NK-92 (cell line): ENCODE measurements around the gene TMPRSS9.
"Not testable (repeated sequence)": the region's sequence is repeated elsewhere in the genome, so short reads cannot be mapped to it uniquely, and the experiment has no call there.

Experiments used
- DNase-seq: peaks from one replicate; lab custom pipeline; 2025; ENCODE audit not compliant: unreplicated experiment; lab: John Stamatoyannopoulos, UW

Gene TMPRSS9

DNA sequence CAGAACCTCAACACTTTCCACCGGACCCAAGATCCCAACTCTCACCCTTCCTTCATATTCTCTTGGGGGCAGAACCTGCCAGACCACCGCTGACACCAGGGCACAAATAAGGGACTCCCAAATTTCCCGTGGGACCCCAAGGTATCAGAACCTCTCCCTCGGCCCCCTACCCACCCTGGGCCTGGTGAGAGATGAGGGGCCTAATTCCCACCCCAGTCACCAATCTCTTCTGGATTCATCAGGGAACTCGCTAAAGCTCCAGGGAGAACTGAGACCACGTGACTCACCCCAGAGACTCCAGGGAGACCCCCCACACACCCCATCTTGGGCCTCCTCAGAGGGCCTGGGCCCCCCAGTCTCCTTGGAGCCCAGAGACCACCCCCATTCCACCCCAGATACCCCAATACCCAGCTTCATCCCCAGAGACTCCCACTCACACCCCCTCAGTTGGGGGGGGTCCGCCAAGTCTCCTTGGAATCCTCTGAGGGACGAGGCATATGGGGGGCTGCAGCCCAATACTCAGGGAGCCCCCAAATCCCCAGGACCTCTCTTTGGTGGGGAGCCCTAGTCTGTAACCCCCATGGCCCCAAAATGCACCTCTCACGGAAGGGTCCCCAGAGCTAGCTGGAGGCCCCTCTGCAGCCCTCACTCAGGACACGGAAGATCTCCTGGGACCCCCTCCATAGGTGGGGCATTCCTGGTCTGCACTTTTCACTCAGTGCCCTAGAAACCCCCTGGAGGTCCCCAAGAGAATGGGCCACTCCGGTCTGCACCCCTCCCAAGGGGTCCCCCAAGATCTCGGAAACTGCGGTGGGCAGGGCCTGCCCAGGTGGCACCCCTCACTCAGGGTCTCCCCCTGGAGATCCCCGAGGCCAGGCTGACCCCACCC lies 95.1 kb downstream of the TMPRSS9 start:
- DNase-seq: no peak

DNA sequence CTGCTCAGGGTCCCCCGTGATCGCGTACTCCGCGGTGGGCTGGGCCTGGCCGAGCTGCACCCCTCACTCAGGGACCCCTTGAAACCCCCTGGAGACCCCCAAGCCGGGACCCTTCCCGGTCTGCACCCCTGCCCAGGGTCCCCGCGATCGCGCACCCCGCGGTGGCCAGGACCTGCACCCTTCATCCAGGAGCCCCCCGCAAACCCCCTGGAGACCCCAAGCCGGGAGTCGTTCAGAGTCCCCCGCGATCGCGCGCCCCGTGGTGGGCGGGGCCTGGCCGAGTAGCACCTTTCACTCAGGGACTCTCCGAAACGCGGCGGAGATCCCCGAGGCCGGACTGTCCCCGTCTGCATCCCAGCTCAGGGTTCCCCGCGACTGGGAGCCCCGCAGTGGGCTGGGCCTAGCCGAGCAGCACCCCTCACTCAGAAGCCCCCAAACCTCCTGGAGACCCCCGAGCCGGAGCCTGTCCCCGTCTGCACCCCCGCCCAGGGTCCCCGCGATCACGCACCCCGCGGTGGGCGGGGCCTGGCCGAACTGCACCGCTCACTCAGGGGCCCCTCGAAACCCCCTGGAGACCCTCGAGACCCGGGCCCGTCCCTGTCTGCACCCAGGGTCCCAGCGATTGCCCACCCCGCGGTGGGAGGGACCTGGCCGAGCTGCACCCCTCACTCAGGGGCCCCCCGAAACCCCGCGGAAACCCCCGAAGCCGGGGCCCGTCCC lies 95.9 kb downstream of the TMPRSS9 start:
- no peak for DNase-seq

DNA sequence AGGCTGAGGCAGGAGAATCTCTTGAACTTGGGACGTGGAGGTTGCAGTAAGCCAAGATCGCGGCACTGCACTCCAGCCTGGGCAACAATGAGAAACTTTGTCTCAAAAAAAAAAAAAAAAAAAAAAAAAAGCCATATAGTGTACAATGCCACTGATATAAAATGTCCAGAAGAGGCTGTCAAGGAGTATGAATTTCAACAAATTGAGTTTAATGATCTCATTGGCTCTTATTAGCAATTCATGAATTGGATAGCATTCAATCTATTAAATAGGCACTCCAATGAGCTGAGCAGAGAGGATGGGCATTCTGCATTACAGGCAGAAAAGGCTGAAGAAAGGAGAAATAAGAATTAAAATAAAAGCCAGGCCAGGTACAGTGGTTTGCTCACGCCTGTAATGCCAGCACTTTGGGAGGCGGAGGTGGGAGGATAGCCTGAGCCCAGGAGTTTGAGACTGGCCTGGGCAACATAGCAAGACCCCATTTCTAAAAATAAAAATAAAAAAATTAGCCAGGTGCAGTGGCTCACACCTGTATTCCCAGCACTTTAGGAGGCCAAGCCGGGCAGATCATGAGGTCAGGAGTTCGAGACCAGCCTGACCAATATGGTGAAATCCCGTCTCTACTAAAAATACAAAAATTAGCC lies 97.5 kb downstream of the TMPRSS9 start:
- DNase-seq: no peak

DNA sequence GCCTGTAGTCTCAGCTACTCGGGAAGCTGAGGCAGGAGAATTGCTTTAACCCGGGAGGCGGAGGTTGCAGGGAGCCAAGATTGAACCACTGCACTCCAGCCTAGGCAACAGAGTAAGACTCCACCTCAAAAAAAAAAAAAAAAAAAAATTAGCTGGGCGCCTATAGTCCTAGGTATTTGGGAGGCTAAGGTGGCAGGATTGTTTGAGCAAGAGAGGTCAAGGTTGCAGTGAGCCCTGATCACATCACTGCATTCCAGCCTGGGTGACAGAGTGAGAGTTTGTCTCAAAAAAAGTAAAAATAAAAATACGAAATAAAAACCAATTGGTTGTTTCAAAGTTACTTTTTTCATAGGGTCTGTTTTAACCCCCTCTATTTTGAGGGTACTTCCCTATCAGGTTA lies 98.0 kb downstream of the TMPRSS9 start:
- no peak for DNase-seq

DNA sequence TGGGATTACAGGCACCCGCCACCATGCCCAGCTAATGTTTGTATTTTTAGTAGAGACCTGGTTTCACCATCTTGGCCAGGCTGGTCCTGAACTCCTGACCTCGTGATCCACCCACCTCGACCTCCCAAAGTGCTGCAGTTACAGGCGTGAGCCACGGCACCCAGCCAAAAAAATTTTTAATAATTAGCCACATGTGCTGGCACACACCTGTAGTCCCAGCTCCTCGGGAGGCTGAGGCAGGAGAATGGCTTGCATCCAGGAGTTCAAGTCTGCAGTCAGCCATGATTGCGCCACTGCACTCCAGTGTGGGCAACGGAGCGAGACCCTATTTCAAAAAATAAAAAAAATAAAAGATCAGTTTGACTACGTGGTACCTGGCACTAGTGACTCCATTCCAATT lies 98.7 kb downstream of the TMPRSS9 start:
- not testable (repeated sequence) for DNase-seq

DNA sequence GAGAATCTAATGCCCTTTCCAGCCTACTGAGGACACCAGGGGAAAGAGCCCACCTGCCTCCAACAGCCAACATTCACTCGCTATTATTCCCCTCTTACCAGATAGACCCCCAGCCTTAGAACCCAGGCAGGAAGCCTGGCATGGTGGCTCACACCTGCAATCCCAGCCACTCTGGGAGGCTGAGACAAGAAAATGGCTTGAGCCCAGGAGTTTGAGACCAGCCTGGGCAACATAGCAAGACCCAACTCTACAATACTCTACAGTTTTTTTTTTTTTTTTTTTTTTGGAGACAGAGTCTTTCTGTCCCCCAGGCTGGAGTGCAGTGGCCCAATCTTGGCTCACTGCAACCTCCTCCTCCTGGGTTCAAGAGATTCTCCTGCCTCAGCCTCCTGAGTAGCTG lies 100.2 kb downstream of the TMPRSS9 start:
- no peak for DNase-seq

DNA sequence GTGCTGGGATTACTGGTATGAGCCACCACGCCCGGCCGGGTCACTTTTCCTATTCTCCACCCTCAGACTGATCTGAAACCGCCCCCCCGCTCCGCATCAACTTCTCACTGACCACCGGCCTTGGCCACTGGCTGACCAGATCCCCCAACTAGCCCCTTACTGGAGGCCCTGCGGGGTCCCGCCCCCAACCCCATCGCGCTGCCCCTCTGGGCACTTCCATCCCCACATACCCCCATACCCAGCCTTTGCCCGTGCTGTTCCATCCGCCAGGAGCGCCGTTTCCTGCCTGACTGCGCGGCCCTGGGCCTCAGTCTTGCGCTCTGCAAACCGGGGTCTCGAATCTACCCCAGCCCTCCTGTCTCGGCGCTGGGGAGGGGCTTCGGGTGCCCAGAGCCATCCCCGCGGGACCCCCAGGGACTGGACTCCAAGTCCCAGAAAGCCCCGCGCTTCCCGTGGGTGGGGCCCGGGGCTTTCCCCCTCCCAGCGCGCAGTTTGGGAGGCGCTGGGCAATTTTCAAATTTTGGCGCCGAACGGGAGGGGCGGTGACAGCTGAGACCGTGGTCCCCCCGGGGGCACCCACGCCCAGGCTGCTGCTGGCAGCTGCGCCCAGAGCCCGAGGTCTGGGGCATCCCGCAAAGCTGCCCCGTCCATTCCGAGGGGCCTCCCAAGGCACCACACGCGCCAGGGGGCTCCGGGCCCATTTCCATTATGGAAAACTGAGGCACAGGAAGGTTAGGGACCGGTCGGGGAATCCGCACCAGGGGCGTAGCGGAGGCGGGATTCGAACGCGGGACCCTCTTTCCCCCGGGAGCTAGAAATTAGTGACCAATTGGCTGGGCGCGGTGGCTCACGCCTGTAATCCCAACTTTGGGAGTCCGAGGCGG lies 101.9 kb downstream of the TMPRSS9 start:
- no peak for DNase-seq

DNA sequence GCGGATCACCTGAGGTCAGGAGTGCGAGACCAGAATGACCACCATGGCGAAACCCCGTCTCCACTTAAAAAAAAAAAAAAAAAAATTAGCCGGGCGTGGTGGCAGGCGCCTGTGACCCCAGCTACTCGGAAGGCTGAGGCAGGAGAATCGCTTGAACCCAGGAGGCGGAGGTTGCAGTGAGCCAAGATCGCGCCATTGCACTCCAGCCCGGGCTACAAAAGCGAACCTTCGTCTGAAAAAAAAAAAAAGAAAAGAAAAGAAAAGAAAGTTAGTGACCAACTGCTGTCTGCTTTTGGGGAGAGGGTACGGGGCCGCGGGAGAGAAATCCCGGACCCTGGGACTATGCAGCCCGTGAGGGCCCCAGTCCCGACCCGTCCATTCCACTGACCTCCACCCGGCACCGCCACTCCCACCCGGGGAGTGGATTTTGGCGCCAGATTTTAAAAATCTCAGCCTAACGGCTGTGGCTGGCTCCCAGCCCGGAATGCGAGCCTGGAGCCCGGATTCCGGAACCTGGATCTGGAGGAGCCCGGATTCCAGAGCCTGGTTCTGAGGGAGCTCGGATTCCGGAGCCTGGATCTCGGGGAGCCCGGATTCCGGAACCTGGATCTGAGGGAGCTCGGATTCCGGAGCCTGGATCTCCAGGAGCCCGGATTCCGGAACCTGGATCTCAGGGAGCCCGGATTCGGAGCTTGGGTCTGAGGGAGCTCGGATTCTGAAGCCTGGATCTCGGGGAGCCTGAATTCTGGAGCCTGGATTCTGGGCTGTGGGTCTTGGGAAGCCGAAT lies 102.8 kb downstream of the TMPRSS9 start:
- no peak for DNase-seq

DNA sequence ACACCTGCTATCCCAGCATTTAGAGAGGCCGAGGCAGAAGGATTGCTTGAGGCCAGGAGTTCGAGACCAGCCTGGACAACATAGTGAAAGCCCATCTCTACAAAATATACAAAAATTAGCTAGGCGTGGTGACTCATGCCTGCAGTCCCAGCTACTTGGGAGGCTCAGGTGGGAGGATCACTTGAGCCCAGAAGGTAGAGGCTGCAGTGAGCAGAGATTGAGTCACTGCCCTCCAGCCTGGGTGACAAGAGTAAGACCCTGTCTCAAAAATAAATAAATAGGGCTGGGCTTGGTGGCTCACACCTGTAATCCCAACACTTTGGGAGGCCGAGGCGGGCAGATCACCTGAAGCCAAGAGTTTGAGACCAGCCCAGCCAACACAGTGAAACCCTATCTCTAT lies 103.6 kb downstream of the TMPRSS9 start:
- DNase-seq: not testable (repeated sequence)

DNA sequence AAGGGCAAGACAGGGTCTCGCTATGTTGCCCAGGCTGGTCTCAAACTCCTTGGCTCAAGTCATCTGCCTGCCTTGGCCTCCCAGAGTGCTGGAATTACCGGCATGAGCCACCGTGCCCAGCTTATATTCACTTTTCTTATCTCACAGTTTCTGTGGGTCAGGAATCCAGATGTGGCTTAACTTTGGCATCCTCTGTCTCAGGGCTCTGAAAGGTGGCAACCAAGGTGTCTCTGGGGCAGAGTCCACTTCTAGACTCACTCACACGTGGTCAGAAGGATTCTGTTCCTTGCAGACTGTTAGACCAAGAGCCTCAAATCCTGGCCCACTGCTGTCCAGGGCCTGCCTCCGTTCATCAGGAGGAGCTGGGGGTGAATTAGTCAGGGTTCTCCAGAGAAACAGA lies 104.3 kb downstream of the TMPRSS9 start:
- no peak for DNase-seq

DNA sequence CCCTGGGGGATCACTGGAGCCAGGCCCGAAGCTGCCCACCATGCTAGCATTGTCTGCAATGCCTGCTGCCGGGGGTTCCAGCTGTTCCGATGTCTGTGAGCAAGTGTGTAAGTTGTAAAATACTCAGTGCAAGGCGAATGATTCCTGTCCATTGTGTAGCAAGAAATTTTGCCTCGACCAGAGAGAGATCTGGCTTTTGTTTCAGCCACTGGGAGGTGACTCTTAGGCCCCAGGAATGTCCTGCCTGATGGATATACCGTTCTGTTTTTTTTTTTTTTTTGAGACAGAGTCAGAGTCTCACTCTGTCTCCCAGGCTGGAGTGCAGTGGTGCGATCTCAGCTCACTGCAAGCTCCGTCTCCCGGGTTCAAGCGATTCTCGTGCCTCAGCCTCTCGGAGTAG lies 108.5 kb downstream of the TMPRSS9 start:
- DNase-seq: no peak

DNA sequence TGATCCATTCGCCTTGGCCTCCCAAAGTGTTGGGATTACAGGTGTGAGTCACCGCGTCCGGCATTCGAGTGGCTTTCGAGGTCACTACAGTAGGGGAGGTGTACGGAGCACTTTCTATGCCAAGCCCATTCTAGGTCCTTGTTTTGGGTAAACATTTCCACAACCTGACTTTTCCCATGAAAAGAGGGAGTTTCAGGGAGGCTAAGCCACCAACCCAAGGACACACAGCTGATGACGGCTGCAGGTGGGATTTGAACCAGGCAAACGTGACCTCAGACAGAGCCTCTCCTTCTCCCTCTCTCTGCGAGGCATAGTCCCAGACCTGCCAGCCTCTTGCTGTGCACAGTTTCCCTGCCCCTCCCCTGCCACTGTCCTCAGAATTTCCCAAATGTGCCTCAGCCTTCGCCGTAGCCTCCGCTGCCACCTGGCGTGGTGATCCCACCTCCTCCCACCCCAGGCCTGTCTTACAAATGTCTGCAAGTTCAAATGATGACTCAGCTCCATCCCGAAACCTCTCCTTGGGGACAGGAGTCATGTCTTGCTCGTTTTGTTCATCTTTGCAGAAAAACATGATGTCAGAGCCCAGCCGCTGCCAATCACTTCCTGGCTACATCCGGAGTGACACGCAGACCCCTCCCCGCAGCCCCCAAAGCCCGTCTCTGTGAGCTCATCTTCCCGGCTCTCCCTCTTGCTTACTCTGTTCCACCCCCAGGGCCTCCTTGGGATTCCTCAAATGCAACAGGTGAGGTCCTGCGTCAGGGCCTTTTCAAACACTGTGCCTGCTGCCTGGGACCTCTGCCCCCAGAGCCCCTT lies 109.2 kb downstream of the TMPRSS9 start:
- no peak for DNase-seq

DNA sequence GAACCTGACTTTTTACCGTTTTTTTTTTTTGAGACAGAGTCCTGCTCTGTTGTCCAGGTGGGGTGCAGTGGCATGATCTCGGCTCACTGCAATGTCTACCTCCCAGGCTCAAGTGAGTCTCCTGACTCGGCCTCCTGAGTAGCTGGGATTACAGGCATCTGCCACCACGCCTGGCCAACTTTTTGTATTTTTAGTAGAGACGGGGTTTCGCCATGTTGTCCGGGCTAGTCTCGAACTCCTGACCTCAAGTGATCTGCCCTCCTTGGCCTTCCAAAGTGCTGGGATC lies 109.8 kb downstream of the TMPRSS9 start:
- not testable (repeated sequence) for DNase-seq

DNA sequence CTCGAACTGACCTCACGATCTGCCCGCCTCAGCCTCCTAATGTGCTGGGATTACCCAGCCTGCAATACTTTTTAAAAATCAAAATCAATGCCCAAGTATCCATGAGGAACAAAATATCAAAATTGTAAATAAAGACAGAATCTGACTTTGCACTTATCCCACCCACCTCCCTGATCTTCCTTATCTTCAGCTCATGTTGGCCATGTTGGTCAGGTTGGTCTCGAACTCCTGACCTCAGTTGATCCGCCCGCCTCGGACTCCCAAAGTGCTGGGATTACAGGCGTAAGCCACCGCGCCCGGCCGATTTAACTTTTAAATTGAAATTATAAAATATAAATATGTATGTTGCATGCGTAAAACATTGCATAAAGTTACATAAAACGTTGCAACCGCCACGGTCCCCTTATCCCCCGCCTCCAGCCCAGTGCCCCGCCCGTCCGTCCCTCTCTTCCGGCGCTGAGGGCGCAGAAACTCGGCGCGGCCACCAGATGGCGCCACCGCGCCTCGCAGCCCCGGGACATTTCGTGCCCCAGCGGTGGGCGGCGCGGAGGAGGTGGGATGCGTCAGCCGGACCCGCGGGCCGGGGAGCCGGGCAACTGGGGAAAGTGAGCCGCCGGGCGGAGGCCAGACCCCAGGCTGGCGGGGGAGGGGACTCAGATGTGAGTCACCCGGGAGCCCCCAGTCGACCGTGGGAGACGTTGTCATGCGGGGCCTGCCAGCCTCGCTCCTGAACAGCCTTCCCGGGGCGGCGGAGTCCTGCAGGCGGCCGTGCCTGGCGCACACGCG lies 114.4 kb downstream of the TMPRSS9 start:
- DNase-seq: no peak

DNA sequence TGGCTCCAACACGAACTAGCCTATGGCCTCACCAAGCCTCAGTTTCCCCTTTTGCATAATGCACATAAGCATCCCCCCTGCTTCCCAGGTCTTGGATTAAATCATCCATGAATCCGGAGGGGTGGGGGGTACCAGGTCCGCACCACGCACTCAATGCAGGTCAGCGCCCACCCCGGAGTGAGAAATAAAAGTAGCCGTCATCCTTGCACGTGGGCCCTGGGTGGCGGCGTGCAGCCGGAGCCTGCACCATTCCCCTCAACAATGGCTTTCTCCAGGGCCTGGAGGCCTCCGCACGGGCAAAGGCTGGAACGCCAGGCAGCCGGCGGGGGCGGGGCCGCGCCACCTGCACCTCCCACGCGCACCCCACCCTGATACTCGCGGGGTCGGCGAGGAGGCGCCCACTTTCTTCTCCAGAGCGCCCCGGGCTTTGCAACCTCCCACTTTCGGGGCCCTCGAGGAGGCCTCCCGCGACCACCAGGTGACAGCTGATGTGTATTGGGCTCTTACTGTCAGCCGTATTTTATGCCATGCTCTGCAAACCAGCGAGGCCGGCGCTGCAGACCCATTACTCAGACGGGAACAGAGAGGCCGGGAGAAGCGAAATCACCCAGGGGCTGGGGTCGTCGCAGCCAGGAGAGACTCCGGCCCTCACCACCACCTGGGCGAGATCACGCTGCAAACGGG lies 115.1 kb downstream of the TMPRSS9 start:
- no peak for DNase-seq
